ENCODE results near the gene ARHGAP21.
A peak's percentile ranks its signal among the peaks of the same experiment; 100 is the strongest.

ARHGAP21 gene

GRCh38 chr10:24722676-24723385 is 856 bp downstream of the ARHGAP21 start:
- peak; percentile 55 for DNase-seq (ENCODE audit: low spot score)

DNA sequence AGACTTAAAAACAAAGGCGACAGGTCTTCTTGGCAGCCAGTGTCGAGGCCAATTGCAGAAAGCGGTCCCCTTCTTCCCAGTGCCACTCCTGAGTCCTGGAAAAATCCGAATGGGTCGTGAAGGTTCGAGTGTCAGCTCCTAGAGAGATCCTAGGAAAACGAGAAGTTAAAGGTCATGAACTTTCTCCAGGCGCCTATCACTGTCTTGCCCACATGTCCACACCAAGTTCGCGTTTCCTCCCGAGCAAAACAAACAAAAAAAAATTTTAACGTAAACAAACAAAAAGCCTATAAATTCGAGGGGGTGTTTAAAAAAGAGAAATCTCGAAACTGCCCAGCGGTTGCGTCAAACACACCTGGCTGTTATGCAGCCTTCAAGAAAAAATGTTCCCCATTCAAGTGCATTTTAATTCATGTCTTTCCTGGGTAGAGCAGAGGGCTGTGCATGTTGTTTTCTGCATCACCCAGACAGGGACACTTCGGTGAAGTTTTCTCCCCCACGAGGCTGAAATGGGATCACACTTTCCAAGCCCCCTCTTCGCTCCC is 1.5 kb downstream of the ARHGAP21 start:
- DNase-seq (ENCODE audit: low spot score): no peak

- DNase-seq (ENCODE audit: low spot score): no peak
Observed at GRCh38 chr10:24721229-24722106, 2.2 kb downstream of the ARHGAP21 start.

DNA sequence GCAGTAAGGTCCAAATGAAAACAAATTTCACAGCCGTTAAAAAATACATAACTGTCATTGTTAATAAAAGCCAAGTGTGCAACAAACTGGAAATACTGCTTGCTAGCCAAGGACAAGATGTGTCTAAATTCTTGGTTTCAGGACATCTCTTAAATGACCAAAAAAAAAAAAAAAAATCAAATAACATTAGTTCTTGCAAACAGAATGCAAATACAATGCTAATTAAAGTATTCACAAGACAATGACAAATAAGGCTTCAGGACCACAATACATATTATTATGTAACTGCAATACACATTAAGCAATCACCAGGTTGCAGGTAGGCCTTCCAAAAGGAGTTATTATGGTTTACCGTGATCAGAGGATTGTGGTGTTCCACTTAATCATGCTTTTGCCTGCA is 3.6 kb downstream of the ARHGAP21 start:
- DNase-seq (ENCODE audit: low spot score): no peak

- peak; percentile 71 for DNase-seq (ENCODE audit: low spot score)
Observed at GRCh38 chr10:24718031-24718855, 5.4 kb downstream of the ARHGAP21 start.

DNA sequence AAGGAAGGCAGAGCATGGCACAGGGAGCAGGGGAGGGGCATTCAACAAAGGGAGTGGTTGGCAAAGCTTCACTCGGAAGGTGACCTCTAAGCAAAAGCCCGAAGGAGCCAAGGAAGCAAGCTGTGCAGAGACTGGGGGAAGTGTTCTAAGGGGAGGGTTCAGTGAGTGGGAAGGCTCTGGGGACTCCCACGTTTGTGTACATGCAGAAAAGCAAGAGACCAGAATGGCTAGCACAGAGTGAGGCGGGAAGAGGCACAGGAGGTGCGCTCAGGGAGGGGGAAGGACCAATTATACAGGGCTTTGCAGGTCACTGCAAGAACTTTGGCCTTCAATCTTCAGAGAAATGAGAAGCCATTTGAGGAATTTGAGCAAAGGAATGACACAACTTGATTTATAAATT is 7.4 kb downstream of the ARHGAP21 start:
- no peak for DNase-seq (ENCODE audit: low spot score)

DNA sequence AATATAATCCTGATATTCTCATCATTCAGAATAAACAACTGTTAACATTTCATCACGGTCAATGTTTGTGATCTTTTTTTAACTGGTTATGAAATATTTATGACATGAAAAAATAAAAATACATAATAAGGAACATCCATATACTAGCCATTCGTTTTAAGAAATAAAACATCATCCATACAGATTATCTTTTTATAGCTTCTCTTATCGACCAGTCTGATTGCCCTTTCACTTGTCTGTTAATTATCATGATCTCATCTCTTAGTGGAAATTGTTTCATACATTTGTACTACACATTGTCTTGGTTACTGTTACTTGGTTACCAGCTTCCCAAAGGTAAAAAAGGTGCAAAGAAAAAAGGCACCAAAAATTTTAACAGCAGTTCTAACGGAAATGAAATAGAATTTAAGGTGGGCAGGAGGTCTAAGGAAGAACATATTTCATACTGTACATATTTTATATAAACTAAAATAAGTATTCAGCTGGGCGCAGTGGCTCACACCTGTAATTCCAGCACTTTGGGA is 8.4 kb downstream of the ARHGAP21 start:
- DNase-seq (ENCODE audit: low spot score): no peak

- DNase-seq (ENCODE audit: low spot score): no peak
Observed at GRCh38 chr10:24713086-24713485, 10.6 kb downstream of the ARHGAP21 start.

DNA sequence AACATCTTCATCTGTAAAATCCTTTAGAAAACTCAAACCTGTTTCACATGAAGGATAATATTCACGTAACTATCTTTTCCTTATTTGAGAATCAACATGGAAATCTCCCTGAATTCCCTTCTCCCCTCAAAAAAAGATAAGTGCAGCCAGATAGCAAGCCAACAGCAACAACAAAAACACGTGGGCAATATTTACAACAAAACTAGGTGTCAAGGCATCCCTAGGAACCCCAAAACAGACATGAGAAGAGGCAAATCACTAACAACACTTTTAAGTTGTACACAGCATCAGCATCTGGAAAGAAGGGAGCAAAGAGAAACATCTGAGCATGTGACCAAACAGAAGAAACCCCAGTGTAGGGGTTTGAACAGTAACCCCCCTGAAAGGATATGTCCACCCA is 12.2 kb downstream of the ARHGAP21 start:
- no peak for DNase-seq (ENCODE audit: low spot score)

DNA sequence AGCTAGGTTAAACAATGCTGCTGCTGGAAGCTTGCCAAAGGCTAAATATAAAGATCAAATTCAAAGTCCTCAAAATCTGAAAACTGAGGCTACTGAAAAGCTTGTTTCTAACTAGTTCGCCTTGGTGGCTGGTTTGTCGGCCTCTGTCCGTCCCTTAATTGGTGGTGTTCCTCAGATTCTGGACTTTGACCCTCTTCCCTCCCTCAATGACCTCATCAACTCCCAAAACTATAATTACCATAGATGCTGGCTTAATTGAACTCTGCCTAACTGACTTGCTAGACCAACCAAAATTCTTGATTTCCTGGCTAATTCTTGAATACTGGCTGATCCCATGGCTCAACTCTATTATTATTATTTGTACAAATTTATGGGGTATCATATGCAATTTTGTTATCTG is 15.6 kb downstream of the ARHGAP21 start:
- DNase-seq (ENCODE audit: low spot score): no peak

- DNase-seq (ENCODE audit: low spot score): no peak
Observed at GRCh38 chr10:24707445-24707844, 16.2 kb downstream of the ARHGAP21 start.

DNA sequence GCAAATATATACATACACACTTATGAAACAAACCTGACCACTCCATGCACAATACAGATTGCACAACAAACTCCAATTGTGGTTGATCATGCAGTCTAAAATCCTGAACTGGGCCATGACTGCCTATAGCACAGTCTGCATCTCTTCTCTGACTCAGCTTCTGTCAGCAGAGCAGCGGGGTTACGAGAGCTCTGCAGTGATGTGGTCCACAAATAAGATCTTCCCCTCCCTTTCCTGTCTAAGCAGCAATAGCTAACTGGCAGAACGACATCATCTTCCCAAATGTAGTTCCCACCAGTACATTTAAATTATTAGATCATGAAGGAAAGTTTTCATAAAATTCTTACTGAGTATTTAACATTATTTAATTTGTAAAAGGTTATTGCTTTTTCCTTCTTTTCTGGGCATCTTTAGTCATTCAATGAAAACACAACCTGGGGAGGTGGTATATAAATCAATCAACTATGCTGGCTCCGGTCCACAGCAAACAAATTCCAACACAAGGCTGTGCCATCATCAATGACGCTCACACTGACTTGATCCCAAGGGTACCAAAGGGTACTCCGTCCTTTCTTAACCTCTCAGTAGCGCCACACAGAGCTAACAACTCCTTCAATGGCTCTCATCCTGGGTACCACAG is 17.1 kb downstream of the ARHGAP21 start:
- peak; percentile 75 for DNase-seq (ENCODE audit: low spot score)

DNA sequence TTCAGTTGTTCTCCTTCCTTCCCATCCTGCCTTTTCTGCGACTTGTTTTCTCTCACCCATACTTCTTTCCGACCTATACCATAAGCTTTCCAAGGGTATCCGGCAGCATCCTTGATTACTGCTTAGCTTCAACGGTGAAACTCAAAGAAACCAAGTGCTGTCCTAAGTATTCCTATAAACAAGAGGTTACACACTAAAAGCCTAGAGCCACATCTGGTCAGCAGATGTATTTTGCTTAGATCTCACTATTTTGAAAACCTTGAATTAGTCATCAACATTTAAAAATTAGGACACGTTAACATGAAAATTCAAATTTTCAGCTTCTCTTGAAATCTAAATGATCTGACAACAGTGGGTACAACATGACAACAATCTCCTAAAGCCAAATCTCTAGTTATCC is 20.0 kb downstream of the ARHGAP21 start:
- DNase-seq (ENCODE audit: low spot score): no peak

DNA sequence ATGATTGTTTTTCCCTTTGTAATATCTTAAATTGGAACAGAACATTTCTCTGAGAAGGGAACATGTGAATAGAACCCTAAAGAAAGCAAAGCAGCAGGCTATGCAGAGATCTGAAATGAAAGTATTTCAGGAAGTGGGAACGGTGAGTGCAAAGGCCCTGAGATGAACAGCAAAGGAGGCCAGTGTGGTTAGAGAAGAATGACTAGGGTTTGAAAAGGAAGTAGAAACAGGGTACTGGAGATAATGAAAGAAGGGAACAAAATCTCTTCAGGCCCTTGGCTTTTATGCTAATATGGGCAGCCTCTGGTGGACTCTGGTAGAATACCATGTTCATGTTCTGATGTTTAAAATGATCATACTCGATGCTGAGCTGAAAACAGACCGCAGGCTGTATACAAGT is 22.2 kb downstream of the ARHGAP21 start:
- DNase-seq (ENCODE audit: low spot score): no peak

- no peak for DNase-seq (ENCODE audit: low spot score)
Observed at GRCh38 chr10:24700948-24701347, 22.7 kb downstream of the ARHGAP21 start.

- DNase-seq (ENCODE audit: low spot score): no peak
Observed at GRCh38 chr10:24698270-24698669, 25.4 kb downstream of the ARHGAP21 start.

DNA sequence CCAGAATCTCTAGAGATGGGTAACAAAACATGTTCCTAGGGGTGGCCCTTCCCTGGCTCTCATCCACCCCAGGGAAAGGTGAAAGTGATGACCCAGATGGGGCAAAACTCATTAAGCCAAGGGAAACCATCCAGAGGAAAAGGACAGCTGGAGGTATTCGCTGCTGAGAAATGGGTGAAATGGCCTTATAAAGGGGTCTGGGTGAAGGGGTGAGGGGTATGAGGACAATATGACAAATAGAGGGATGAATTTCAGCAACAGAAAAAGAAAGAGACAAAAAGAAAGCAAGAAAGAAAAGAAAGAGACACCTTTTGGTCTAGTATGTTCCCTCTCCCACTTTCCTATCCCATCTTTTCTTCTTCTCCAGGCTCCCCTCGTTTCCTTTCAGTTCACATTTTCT is 26.6 kb downstream of the ARHGAP21 start:
- DNase-seq (ENCODE audit: low spot score): no peak

GRCh38 chr10:24695452-24695851 is 28.2 kb downstream of the ARHGAP21 start:
- no peak for DNase-seq (ENCODE audit: low spot score)

GRCh38 chr10:24694086-24694485 is 29.6 kb downstream of the ARHGAP21 start:
- DNase-seq (ENCODE audit: low spot score): no peak

GRCh38 chr10:24690961-24691512 is 32.6 kb downstream of the ARHGAP21 start:
- peak; percentile 24 for DNase-seq (ENCODE audit: low spot score)

- no peak for DNase-seq (ENCODE audit: low spot score)
Observed at GRCh38 chr10:24685958-24686540, 37.6 kb downstream of the ARHGAP21 start.
